ENCODE results near the gene HOXC12.

Gene HOXC12

DNA sequence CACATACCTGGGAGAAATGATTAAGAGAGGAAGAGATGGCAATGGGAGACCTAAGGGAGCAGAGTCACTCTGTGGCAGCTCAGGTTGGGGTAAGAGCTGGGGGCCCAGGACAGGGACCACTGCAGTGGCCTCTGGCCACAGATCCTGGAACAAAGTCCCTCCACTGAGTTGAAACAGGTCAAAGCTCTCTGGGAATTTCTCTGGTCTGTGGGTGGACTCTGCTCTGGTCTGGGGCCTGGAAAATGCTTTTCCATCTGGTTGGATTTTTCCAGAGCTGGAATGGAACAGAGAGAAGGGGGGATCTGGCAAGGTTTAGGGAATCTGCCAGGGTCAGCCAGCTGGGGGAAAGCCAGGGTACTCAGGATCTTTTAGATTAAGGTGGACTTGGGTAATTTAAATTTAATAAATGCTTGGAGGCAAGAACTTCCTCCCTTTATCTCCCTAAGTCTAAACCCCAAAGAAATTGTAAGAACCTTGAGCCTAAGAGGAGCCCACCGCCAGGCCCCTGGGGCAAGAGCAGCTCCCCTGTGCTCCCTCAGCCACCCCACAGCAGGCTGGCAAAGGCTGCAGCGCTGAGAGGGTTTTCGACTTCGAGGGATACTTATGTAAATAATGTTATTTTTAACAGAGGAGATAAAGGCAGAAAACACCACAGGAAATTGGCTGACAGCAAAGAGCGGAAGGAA is 34.0 kb downstream of the HOXC12 start:
- no peak for FAIRE-seq
- no peak for TF ChIP-seq CTCF (IDR thresholded peaks at IDR 0.05; ENCODE audit: insufficient read depth, missing control alignments)
- no peak for DNase-seq (ENCODE audit: insufficient read length, low spot score)

GRCh38 chr12:53989227-53990113 is 34.8 kb downstream of the HOXC12 start:
- DNase-seq (ENCODE audit: insufficient read length, low spot score): no peak
- no peak for FAIRE-seq
- peak; percentile 61 for TF ChIP-seq CTCF (IDR thresholded peaks at IDR 0.05; ENCODE audit: insufficient read depth, missing control alignments)

GRCh38 chr12:53990311-53991076 is 35.8 kb downstream of the HOXC12 start:
- TF ChIP-seq CTCF (IDR thresholded peaks at IDR 0.05; ENCODE audit: insufficient read depth, missing control alignments): no peak
- FAIRE-seq (no peak), DNase-seq (ENCODE audit: insufficient read length, low spot score) (no peak)

GRCh38 chr12:53991077-53991460 is 36.4 kb downstream of the HOXC12 start:
- FAIRE-seq: no peak
- no peak for DNase-seq (ENCODE audit: insufficient read length, low spot score)
- TF ChIP-seq CTCF (IDR thresholded peaks at IDR 0.05; ENCODE audit: insufficient read depth, missing control alignments): no peak

DNA sequence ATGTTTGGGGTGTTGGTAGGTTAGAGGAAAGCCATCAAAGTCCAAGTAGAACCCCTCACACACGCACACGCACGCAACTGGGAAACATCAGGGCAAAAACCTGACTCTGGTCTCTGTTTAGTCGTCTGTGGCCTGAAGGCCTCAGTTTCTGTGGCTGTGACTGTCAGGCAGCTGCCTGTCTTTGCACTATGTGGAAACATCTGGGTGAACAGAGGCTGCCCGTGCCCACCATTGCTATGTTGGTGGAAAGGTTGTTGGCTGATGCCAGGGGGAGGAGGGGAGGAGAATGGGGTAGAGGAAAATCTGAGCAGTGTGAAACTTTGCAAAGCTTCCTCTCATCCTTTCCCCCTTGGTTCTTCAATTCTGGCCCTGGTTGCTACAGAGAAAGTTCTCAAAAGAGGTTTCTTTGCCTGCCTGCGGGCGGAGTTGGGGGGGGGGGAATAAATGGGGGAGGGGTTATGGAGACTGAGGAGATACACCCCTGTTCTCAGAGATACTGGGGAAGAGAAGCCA is 37.7 kb downstream of the HOXC12 start:
- FAIRE-seq: no peak
- no peak for DNase-seq (ENCODE audit: insufficient read length, low spot score)
- no peak for TF ChIP-seq CTCF (IDR thresholded peaks at IDR 0.05; ENCODE audit: insufficient read depth, missing control alignments)

DNA sequence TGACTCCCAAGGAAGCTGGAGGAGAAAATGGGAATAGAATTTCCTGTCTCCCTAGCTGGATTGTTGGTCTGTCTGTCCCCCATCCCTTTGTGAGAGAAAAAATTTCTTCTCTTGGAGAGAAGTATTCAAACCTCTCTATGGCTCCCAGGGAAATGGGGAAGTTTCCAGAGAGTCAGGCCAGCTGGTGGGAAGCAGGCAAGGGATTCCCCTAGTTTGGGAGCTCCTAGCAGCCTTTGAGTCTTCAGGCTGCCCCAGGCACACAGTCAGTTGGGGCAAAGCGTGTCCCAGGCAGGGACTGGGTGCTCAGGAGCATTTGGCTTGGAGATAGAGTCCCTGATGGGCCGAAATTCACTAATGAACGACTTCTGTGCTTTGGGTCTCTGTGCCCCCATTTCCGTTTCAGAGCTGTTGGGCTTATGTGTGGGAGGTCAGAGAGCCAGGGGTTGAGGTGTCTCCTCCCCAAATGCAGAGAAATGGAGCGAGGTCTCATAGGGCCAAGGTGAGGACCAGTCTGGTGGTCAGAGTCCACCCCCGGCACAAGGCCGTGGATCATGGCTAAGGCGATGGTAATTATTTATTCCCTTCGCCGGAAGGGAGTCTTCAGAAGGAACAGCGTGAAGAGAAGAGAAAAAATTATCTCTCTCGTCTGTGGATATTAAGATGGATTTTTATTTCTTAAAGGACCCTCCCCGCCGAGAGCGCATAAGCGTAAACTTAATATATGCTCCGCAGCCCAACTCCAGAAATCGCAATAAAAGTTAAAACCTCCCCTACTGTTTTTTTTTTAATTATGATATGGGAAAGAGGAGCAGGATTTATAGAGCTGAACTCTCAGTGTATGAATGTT is 38.7 kb downstream of the HOXC12 start:
- no peak for TF ChIP-seq CTCF (IDR thresholded peaks at IDR 0.05; ENCODE audit: insufficient read depth, missing control alignments)
- no peak for DNase-seq (ENCODE audit: insufficient read length, low spot score)
- FAIRE-seq: no peak

Measured in D721Med (cell line).